Prostate gland (tissue), 2 donors: ENCODE measurements around the gene PPM1L. TPM values are rescaled to one million over a fixed set of nuclear protein-coding genes. Genes with fewer than 3 reads are reported as not detected.

Experiments used
- DNase-seq: peaks from one replicate; pipeline ENCODE4 v3.0.0-alpha.2; 2019; ENCODE audit warnings: low spot score
- H3K27ac ChIP-seq, 2 donors: fragments of 200-600 bp; sonication (generic); 2 replicates each; pipeline ENCODE4 v1.5.1; 2017 to 2019
- H3K27me3 ChIP-seq: fragments of 200-600 bp; sonication (generic); replicated peaks from 2 replicates; pipeline ENCODE4 v1.5.1; 2019; ENCODE audit not compliant: insufficient read depth
- H3K36me3 ChIP-seq, 2 donors: fragments of 200-600 bp; sonication (generic); 1 replicate in 1 of 2; 2 replicates in 1 of 2; pipeline versions ENCODE4 v1.5.1 to v1.8.1; 2017 to 2019
- H3K4me1 ChIP-seq: fragments of 200-600 bp; sonication (generic); replicated peaks from 2 replicates; pipeline ENCODE4 v1.5.1; 2019
- H3K4me3 ChIP-seq, 2 donors: fragments of 200-600 bp; sonication (generic); 2 replicates each; pipeline ENCODE4 v1.5.1; 2017 to 2019
- H3K9me3 ChIP-seq: fragments of 200-600 bp; sonication (generic); 2 replicates; pipeline ENCODE4 v1.5.1; 2017
- CTCF ChIP-seq, 4 experiments: fragments of 200-600 bp in 2 of 4; fragments of 450-650 bp in 2 of 4; sonication (generic) in 2 of 4; IDR thresholded peaks; 1 replicate in 3 of 4; 2 replicates in 1 of 4; pipeline ENCODE4 v1.5.1; 2016 to 2019; ENCODE audit warnings: antibody characterized with exemption in 4 of 4, mild to moderate bottlenecking in 2 of 4, moderate library complexity in 2 of 4
- POLR2A ChIP-seq: fragments of 450-650 bp; IDR thresholded peaks from one replicate; pipeline ENCODE4 v1.6.1; 2016; ENCODE audit warnings: antibody characterized with exemption, mild to moderate bottlenecking
- POLR2AphosphoS5 ChIP-seq: sonication (generic); formaldehyde crosslinking; IDR thresholded peaks from one replicate; pipeline ENCODE4 v1.6.1; 2017; ENCODE audit warnings: antibody characterized with exemption
- WGBS: methylation state at CpG from one replicate; pipeline ENCODE4 v1.1.5; 2018; 5-methylcytosine and 5-hydroxymethylcytosine counted together
- intact Hi-C: fragments of 100-400 bp; cut with DNase I; formaldehyde crosslinking; loops from one replicate; pipeline ENCODE4 v1.14.2; 2022
- total RNA-seq, 2 donors: library from RNA; depleted of rRNA; stranded (reverse); fragments of >200 nt; gene quantifications; one replicate each; pipeline ENCODE4 v1.1.0, GENCODE V29; 2016

Gene PPM1L
- total RNA-seq, 2 donors from 2014 or later: 23.6 to 27.0 TPM

DNA sequence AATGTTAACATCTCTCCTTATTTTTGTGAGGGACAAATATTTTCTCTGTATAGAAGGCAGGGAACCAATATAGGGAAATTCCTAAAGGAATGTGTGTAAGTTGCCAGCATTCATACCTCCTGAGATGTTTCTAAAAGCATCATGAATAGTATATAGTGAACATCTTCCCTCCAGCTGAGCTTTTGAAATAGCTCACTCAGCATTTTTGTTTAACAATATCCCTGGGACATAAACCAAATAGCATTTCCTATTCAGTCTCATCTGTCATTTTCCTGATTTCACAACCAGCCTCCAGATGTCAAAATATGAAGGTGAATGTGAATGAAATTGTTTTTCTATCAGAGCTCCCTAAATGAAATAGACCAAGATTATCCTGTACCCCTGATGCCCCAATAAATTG is 137.2 kb downstream of the PPM1L start:
- H3K9me3 ChIP-seq: no peaks in the 10 kb centered on the region
- no peaks in the 10 kb centered on the region for H3K36me3 ChIP-seq
- H3K27ac ChIP-seq: no peak overlapping the region
- no peaks in the 10 kb centered on the region for H3K27me3 ChIP-seq
- intact Hi-C loops: no loop called here
- DNase-seq: no peak
- H3K4me3 ChIP-seq: no peak overlapping the region
- H3K4me1 ChIP-seq: no peaks in the 10 kb centered on the region
- TF ChIP-seq CTCF (IDR thresholded peaks at IDR 0.05) (no peak), POLR2A (no peak), POLR2AphosphoS5 (no peak)

DNA sequence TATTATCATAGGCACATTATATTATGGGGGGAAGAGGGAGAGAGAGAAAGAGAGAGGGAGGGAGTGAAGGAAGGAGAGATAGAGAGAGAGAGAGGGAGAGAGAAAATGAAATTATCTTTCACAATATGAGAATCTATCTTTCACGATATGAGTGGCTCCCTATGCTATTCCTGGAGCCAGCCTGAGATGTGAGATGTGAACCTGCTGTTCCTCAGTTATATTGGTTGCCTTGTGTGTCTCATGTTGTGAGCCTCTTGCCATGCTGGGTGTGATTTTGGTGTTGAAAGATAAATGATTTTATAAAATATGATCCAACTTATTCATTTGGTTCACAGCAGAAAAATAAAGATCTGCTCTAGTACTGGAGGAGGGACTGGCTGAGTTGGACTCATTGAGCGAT is 148.7 kb downstream of the PPM1L start:
- intact Hi-C loops: no loop called here
- 87% methylated on average over 2 of the region's 2 CpGs for WGBS

GRCh38 chr3:160906646-160907045 is 150.6 kb downstream of the PPM1L start:
- no peaks in the 10 kb centered on the region for H3K9me3 ChIP-seq
- H3K36me3 ChIP-seq: no peaks in the 10 kb centered on the region
- no peak for DNase-seq
- no peaks in the 10 kb centered on the region for H3K4me1 ChIP-seq
- H3K27me3 ChIP-seq: no peaks in the 10 kb centered on the region
- H3K27ac ChIP-seq: no peak overlapping the region
- intact Hi-C loops: no loop called here
- TF ChIP-seq POLR2A: no peak
- TF ChIP-seq CTCF (IDR thresholded peaks at IDR 0.05): no peak
- no peak for TF ChIP-seq POLR2AphosphoS5
- no peak overlapping the region for H3K4me3 ChIP-seq

More for the DNA sequence above, 148.7 kb downstream of the PPM1L start:
- H3K36me3 ChIP-seq: no peaks in the 10 kb centered on the region
- H3K4me1 ChIP-seq: no peaks in the 10 kb centered on the region
- no peaks in the 10 kb centered on the region for H3K9me3 ChIP-seq
- DNase-seq: no peak
- no peak overlapping the region for H3K27ac ChIP-seq
- TF ChIP-seq POLR2AphosphoS5: no peak
- no peak for TF ChIP-seq CTCF (IDR thresholded peaks at IDR 0.05)
- TF ChIP-seq POLR2A: no peak
- no peak overlapping the region for H3K4me3 ChIP-seq
- no peaks in the 10 kb centered on the region for H3K27me3 ChIP-seq

DNA sequence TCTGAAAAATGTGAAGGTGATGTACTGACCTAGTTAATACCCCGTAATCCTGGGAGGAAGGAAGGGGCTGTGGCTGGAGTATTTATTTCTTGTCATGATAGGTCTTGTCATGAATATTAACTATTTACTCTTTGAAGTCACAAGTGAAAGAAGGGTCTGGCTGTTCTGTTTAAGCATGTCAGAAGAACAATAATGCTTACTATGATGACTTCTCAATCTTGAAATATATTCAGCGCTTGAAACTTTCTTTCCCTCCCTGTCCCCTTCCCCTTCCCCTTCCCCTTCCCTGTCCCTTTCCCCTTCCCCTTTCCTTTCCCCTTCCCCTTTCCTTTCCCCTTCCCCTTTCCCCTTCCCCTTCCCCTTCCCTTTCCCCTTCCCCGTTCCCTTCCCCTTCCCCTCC is 153.9 kb downstream of the PPM1L start:
- no peaks in the 10 kb centered on the region for H3K4me1 ChIP-seq
- no peak for DNase-seq
- TF ChIP-seq POLR2AphosphoS5 (no peak), CTCF (IDR thresholded peaks at IDR 0.05) (no peak), POLR2A (no peak)
- H3K27ac ChIP-seq: no peak overlapping the region
- H3K4me3 ChIP-seq: no peak overlapping the region
- H3K36me3 ChIP-seq: no peaks in the 10 kb centered on the region
- no peaks in the 10 kb centered on the region for H3K9me3 ChIP-seq
- H3K27me3 ChIP-seq: no peaks in the 10 kb centered on the region
- WGBS: 45% methylated on average over 3 of the region's 3 CpGs
- intact Hi-C loops: no loop called here

- intact Hi-C loops: no loop called here
These were observed 155.4 kb downstream of the PPM1L start for GRCh38 chr3:160911411-160911810.

More at GRCh38 chr3:160911411-160911810, 155.4 kb downstream of the PPM1L start:
- Histone ChIP-seq H3K4me3 (no peak overlapping the region), H3K27me3 (no peaks in the 10 kb centered on the region), H3K36me3 (no peaks in the 10 kb centered on the region), H3K27ac (no peak overlapping the region), H3K9me3 (no peaks in the 10 kb centered on the region), H3K4me1 (no peaks in the 10 kb centered on the region)
- TF ChIP-seq POLR2AphosphoS5 (no peak), POLR2A (no peak), CTCF (IDR thresholded peaks at IDR 0.05) (no peak)
- DNase-seq: no peak
